Neural crest cell (in vitro differentiated cells): Measurements from ENCODE around the gene SLC37A4. TPM values are rescaled to one million over a fixed set of nuclear protein-coding genes. Genes with fewer than 3 reads are reported as not detected.
A peak's percentile ranks its signal among the peaks of the same experiment; 100 is the strongest.

ENCODE experiments used
- DNase-seq: peaks from one replicate; pipeline ENCODE4 v3.0.0; 2021; ENCODE audit warnings: low read depth, mixed read lengths, low spot score
- H3K27ac Mint-ChIP-seq: one replicate; pipeline ENCODE4 v1.8.0; 2021; ENCODE audit warnings: mild to moderate bottlenecking, mixed read lengths; ENCODE audit not compliant: unreplicated experiment
- H3K27me3 Mint-ChIP-seq: 2 replicates; pipeline ENCODE4 v1.8.0; 2021; ENCODE audit warnings: low read depth, mild to moderate bottlenecking, mixed read lengths
- H3K36me3 Mint-ChIP-seq: 2 replicates; pipeline ENCODE4 v1.8.0; 2021; ENCODE audit warnings: low read depth, mild to moderate bottlenecking, mixed read lengths
- H3K4me1 Mint-ChIP-seq: 2 replicates; pipeline ENCODE4 v1.8.0; 2021; ENCODE audit warnings: mixed read lengths
- H3K4me3 Mint-ChIP-seq: one replicate; pipeline ENCODE4 v1.8.0; 2021; ENCODE audit warnings: mild to moderate bottlenecking, mixed read lengths
- H3K9me3 Mint-ChIP-seq: 2 replicates; pipeline ENCODE4 v1.8.0; 2021; ENCODE audit warnings: mixed read lengths
- CTCF ChIP-seq: fragments of 200-600 bp; sonication (generic); conservative IDR thresholded peaks from 2 replicates; pipeline ENCODE4 v1.5.0; 2021; ENCODE audit warnings: antibody characterized with exemption, mild to moderate bottlenecking
- total RNA-seq: library from RNA; stranded (reverse); gene quantifications from 2 replicates; pipeline ENCODE4 v1.2.1, GENCODE V29; 2021

Gene SLC37A4
- total RNA-seq, 1 donor from 2014 or later: 50.3 TPM

- no peak for DNase-seq
- H3K4me3 Mint-ChIP-seq: peak overlapping the region; percentile 71
- no peak for TF ChIP-seq CTCF
- no peak overlapping the region for H3K27ac Mint-ChIP-seq
- H3K9me3 Mint-ChIP-seq: no peaks in the 10 kb centered on the region
- peaks cover 42% of the 10 kb centered on the region for H3K36me3 Mint-ChIP-seq
- H3K4me1 Mint-ChIP-seq: peaks cover 35% of the 10 kb centered on the region
- H3K27me3 Mint-ChIP-seq: no peaks in the 10 kb centered on the region
Measured at GRCh38 chr11:119014209-119014924, 16.3 kb downstream of the SLC37A4 start.

- no peak for DNase-seq
- Mint-ChIP-seq H3K9me3 (no peaks in the 10 kb centered on the region), H3K36me3 (peaks cover 35% of the 10 kb centered on the region), H3K27me3 (no peaks in the 10 kb centered on the region), H3K4me1 (peaks cover 21% of the 10 kb centered on the region), H3K4me3 (peak overlapping the region; percentile 18), H3K27ac (no peak overlapping the region)
- no peak for TF ChIP-seq CTCF
Measured at GRCh38 chr11:119012629-119013170, 18.0 kb downstream of the SLC37A4 start.

- H3K27ac Mint-ChIP-seq: no peak overlapping the region
- DNase-seq: no peak
- H3K27me3 Mint-ChIP-seq: no peaks in the 10 kb centered on the region
- peaks cover 10% of the 10 kb centered on the region for H3K4me1 Mint-ChIP-seq
- TF ChIP-seq CTCF: no peak
- H3K9me3 Mint-ChIP-seq: no peaks in the 10 kb centered on the region
- H3K36me3 Mint-ChIP-seq: peaks cover 31% of the 10 kb centered on the region
- H3K4me3 Mint-ChIP-seq: no peak overlapping the region
Measured at GRCh38 chr11:119011476-119012053, 19.1 kb downstream of the SLC37A4 start.

GRCh38 chr11:119006656-119007055 is 24.0 kb downstream of the SLC37A4 start:
- no peak for TF ChIP-seq CTCF
- peaks cover 10% of the 10 kb centered on the region for H3K36me3 Mint-ChIP-seq
- H3K27me3 Mint-ChIP-seq: no peaks in the 10 kb centered on the region
- H3K4me3 Mint-ChIP-seq: no peak overlapping the region
- no peak for DNase-seq
- no peaks in the 10 kb centered on the region for H3K4me1 Mint-ChIP-seq
- no peak overlapping the region for H3K27ac Mint-ChIP-seq
- H3K9me3 Mint-ChIP-seq: no peaks in the 10 kb centered on the region

GRCh38 chr11:119000906-119001305 is 29.8 kb downstream of the SLC37A4 start:
- Mint-ChIP-seq H3K27me3 (no peaks in the 10 kb centered on the region), H3K4me3 (peak overlapping the region; percentile 59), H3K27ac (no peak overlapping the region), H3K9me3 (no peaks in the 10 kb centered on the region), H3K4me1 (peaks cover 35% of the 10 kb centered on the region), H3K36me3 (peaks cover 6% of the 10 kb centered on the region)
- no peak for TF ChIP-seq CTCF
- DNase-seq: no peak
